Omental fat pad (tissue), 4 donors: ENCODE results near the gene TMEM245. TPM values are rescaled to one million over a fixed set of nuclear protein-coding genes. Genes with fewer than 3 reads are reported as not detected.

Source experiments
- ATAC-seq: fragments of 150-250 bp; one replicate; pipeline ENCODE4 v1.9.1; 2016; ENCODE audit warnings: mild to moderate bottlenecking, moderate library complexity; ENCODE audit not compliant: low FRiP score
- DNase-seq: peaks from one replicate; pipeline ENCODE4 v3.0.0-alpha.2; 2019; ENCODE audit warnings: low spot score
- CTCF ChIP-seq, 3 donors: fragments of 450-650 bp; IDR thresholded peaks; one replicate each; pipeline ENCODE4 v1.5.1; 2016 to 2017; ENCODE audit warnings: antibody characterized with exemption in 3 of 3, mild to moderate bottlenecking in 3 of 3, moderate library complexity in 2 of 3
- total RNA-seq, 4 donors: library from RNA; depleted of rRNA; stranded (reverse); fragments of >200 nt; gene quantifications; one replicate each; pipeline ENCODE4 v1.1.0, GENCODE V29; 2016

Gene TMEM245
- total RNA-seq, 4 donors from 2014 or later = 64.8 to 91.5 (median 76.5) TPM

GRCh38 chr9:109031241-109031640 lies 88.5 kb downstream of the TMEM245 start:
- ATAC-seq (no peak), DNase-seq (no peak)

DNA sequence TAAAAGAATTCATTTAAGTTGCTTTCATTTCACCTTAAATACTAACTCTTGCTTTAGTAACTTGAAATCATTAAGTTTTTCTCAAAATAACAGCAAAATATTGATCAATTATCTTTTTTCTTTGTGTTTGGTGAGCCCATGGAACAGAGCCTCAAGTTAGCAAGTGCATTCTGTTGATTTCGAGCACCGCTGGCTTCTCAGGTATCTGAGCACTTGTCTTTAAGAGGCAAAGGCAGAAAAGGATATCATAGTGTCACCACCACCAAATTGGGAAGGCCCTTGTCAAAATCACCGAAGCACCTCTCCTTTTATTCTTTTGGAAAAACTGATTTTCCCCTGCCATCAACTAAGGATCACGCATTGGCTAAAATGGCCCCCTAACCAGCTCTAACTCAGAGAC lies 89.3 kb downstream of the TMEM245 start:
- ATAC-seq (no peak), DNase-seq (no peak)
- TF ChIP-seq CTCF (IDR thresholded peaks at IDR 0.05) = no peak

More at GRCh38 chr9:109031241-109031640, 88.5 kb downstream of the TMEM245 start:
- no peak for TF ChIP-seq CTCF (IDR thresholded peaks at IDR 0.05)

DNA sequence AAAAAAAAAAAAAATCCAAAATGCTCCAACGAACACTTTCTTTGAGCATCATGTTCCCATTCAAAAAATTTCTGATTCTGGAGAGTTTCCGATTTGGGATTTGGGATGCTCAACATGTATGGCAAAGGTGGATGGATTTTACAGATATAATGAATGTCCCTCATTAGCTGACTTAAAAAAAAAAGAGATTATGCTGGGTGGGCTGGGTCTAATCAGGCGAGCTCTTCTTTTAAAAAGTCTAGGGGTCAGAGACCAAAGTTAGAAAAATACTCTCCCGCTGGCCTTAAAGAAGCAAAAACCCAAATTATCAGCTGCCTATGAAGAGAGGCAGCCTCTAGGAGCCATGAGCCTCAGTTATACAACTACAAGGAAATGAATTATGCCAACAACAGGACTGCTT lies 91.3 kb downstream of the TMEM245 start:
- ATAC-seq (no peak), DNase-seq (no peak)
- TF ChIP-seq CTCF (IDR thresholded peaks at IDR 0.05) = no peak

GRCh38 chr9:109027176-109027575 lies 92.6 kb downstream of the TMEM245 start:
- DNase-seq = no peak
- no peak for ATAC-seq
- no peak for TF ChIP-seq CTCF (IDR thresholded peaks at IDR 0.05)

DNA sequence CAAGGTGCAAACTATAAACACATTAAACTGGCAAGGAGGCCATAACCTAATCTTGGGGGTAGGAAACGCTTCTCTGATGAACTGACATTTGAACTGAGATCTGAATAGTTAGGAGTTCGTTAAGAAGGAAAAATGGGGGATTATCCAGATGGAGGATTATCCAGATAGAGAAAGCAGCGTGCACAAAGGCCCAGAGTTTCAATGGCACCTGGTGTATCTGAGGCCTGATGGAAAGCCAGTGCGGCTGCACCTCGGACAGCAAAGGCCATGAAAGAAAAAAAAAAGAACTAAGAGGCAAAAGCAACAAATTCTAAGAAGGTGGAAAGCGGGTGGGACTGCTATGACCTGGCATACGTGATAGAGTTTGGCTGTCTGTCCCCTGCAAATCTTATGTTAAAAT lies 93.4 kb downstream of the TMEM245 start:
- DNase-seq (no peak), ATAC-seq (no peak)
- no peak for TF ChIP-seq CTCF (IDR thresholded peaks at IDR 0.05)

- no peak for ATAC-seq
- no peak for DNase-seq
- no peak for TF ChIP-seq CTCF (IDR thresholded peaks at IDR 0.05)
Measured at GRCh38 chr9:109022873-109023272, 96.9 kb downstream of the TMEM245 start.

DNA sequence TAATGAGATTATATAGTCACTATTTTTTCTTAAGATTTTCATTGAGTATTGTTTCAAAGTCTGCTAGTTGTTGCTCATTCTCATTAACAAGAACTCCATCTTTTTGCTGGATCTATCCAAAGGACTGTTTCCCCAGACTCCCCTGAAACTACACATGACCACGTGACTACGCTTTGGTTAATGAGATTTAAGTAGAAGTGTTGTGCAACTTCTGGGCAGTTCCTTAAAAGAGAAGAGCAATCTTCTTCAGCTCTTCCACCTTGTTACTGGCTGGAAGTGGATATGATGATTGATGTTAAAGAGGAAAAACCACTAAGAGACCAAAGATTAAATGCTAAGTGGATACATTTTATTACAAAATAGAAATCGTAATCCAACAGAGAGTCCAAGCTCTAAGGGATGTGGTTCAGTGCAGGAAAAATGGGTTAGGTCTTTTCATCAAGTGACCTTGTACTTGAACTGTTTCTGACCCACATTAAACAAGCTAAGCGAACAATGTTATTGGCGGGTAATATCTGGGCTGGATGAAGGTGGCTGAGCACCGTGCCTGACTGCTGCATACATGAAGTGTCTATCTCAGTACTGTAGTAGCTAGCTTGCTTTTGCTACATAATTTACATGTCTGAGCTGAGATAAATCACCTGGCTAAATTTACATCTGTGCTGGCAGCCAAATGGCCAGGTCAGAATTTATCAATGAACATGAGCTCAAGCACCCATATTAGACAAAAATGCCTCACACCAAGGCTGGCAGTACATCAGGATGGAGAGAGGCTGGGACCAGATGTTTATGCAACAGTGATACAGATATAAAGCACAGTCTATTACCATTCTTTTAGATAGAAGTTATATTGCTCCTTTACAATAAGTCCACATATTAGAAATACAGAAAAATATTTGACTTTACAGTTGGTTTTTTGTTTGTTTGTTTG lies 98.9 kb downstream of the TMEM245 start:
- DNase-seq = no peak
- ATAC-seq = peak; percentile 22

More for the DNA sequence above, 98.9 kb downstream of the TMEM245 start:
- TF ChIP-seq CTCF (IDR thresholded peaks at IDR 0.05) = no peak
